SIG-M5 (cell line): ENCODE data around the gene SPATS2L.

Experiments used
- DNase-seq: peaks from one replicate; lab custom pipeline; 2025; lab: John Stamatoyannopoulos, UW

Gene SPATS2L

GRCh38 chr2:200376513-200377354 is 70.2 kb downstream of the SPATS2L start:
- DNase-seq: no peak

DNA sequence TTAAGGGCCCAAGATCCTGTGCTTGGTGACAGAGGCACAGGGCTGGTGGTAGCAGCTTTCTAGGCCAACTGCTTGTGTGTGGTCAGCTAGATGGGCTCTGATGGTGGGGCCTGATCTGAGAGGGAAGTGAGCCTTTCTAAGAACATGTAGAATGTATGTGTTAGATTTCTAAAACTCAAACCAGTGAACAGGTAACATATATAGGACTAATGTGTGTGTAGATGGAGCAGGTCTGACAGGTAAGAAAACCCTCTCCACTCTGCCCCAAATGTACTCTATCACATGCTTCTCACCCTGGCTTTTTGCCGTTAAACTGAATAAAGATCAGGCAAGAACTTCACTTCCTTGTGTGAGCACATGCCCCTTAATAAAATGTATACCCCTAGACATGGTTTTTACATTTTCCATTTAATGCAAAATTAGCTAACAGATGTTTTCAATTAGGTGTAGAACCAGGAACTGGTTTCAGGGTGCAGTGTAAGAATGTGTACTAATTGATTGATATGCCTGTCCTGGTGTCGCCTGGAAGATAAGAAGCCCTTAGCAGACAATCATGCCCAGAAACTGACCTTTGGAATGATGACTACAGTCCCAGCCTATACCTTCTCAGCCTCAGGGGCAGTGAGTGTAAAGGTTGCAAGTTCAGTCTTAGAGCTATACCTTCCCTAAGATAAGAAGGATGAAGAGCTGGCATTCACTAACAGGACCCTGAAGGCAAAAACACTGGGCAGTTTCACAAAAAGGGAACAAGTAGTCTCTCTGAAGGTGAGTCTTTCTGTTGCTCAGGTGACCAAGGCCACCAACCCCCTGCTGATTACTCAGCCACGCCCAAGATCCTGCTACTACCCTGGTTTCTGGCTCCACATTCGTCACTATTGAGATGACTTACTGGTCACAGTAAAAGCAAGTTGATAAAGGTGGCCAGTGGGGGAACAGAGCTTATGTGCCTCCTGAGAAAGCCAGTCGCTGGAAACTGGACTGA is 71.2 kb downstream of the SPATS2L start:
- DNase-seq: no peak

- DNase-seq: no peak
Observed at GRCh38 chr2:200378652-200379290, 72.3 kb downstream of the SPATS2L start.

DNA sequence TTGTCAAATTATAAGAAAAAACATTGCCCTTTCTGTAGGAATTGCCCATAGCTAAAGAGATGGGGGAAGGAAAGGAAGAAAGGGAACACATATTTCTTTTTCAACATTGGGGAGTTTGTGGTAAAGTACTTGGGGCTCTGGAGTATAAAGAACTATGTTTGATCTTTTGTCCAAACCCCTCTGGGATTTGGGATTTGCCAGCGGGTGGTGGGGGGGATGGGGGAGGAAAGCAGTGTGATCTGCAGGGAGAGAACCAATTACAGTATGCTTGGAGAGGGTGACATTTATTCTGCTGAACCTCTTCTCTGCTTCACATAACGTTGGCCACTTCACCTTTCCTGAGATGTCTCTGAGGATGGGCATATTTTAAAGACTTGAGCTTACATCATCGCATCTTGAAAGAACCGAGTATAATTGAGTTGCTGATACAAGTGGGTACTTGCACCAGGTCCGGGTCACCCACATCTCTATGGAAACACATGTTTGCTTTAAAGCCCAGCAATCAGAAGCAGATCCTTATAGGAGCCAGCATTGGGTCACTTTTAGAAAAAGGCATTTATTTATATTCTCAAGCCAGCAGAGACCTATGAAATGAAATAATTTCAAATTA is 73.1 kb downstream of the SPATS2L start:
- DNase-seq: no peak

- DNase-seq: no peak
Observed at GRCh38 chr2:200380091-200380561, 73.6 kb downstream of the SPATS2L start.

DNA sequence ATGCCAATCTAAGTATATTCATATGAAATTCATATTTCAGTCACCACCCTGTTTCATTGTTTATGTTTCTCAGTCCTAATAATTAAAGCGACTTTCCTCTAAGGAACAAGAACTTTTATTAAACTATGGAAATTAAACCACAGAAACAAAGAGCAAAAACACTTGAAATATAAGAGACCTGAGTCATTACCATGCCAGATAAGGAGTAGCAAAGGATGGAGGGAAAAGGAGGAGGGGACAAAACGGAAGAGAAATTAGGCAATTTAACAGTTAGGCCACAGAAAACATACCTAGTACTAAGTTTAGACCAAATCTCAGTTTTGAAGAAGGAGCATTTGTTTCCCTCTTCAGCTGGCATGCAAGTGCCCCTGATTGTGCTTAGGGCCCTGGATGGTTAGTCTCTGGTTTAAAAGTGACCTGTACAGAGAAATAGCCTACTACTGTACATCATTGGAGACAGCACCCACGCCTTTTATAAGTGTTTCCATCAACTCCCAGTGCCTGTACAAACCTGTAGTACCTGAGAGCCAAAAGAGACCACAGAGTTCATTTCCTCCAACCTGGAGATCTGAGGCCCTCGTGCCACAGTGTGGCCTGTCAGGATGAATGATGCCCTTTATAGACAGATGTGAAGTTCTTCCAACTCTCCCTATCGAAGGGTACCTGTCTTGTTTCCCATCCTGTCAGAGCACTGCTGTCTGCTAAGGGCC is 74.5 kb downstream of the SPATS2L start:
- no peak for DNase-seq

GRCh38 chr2:200382874-200383273 is 76.4 kb downstream of the SPATS2L start:
- no peak for DNase-seq

DNA sequence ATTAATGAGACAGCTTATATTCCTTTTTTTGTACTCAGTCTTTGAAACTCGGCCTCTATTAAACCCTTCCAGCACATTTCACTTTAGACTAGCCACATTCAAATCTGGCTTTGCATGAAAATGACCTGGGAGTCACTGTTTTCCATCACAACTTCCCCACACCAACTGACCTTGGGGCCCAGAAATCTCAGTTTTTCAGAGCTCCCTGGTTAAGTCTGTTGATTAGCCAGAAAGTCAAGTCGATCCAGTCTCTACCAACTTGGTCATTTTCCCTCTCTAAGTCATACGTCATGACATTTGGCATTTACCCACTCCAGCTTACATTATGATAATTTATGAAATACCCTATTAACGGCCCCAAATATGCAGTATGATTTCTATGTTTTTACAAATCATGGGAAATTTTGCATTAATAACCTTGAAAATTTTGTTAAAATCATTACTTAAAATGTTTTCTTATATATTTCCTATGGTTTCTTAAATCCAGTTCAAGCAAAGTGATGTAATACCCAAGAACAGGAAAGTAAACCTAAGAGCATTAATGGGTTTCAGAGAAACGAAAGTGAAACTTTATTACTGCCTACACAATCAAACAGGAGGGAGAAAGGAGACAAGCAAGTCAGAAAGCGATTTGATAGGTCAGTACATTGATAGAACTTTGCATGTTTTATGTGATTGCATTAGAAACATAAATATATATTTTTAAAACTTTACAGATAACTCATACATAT is 77.1 kb downstream of the SPATS2L start:
- DNase-seq: no peak

DNA sequence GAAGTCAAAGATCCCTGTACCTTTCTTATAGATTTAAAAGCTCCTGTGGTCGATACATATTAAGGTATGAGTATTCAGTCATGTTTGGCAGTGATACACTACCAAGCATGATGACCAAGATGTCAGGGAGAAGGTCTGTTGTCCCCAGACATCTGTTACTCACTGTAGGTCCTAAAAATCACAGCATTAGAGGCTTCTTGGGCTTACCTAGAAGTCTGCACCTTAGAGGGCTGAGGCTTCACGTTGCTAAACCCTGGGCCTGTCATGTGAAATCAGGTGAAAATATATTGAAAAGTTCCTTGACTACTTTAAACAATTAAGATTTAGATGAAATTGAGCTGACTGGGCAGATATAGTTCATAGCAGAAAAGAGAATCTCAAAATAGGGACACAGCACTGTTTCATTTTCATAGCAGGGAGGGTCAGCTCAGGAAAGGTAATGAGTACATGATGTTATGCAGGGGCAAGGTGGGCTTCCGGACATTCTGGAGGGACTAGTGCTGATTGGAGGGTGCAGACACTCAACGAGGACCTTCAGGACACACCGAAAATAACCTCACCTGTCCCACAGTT is 78.7 kb downstream of the SPATS2L start:
- no peak for DNase-seq

DNA sequence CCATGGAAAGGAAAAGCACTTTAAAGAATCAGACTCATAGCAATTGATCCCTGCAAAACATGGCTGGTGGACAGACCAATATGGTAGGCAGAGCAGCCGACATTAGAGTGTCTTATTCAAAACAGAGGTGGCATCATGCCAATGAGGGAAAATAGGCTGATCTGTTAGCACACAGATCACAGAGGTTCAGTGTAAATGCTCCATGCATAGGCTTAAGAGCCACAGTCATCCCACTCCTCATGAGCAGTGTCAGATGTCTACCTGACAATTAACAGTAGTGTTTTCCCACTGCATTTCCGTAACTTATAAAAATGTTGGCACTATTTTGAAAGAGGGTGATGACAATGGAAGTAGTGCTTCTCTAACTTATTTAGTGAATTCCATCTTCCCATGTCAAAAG is 86.7 kb downstream of the SPATS2L start:
- DNase-seq: no peak

DNA sequence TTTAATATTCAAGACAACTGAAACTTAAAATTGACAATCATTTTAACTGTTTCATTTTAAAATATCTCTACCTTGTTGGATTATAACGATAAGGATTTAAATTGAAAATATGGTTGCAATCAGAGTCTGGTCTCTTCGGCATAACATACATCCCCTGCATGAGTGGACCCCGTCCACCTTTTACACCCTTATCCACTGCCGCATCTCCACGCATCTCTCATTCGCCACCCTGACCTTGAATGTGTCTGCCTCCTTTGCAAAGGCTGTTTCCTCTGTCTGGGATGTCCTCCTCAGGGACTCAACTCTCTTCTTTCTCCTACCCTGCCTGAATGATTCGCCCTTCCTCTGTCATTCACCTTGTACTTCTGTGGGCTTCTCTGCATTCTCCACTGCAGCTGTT is 87.6 kb downstream of the SPATS2L start:
- no peak for DNase-seq

DNA sequence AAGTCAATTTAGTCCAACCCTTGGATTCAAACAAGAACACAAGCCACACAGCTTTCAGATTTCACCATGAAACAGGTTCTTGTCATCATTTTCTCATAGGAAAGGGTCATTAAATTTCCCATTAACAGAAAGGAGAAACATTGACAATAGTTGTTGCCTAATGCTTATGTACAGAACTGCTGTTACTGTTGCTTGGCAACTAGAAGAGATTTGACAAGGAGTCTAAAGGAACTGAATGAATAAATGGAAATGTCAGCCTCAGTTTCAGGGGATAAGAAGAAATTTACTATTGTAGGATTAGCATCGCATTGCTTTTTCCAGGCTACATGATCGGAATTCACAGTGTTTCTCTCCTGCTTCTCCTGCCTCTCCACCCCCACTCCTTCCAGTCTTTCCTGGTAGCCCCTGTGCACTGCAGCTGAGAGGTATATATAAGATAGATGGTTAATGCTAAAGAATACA is 90.3 kb downstream of the SPATS2L start:
- DNase-seq: no peak

- no peak for DNase-seq
Observed at GRCh38 chr2:200397785-200398184, 91.3 kb downstream of the SPATS2L start.

- DNase-seq: no peak
Observed at GRCh38 chr2:200399046-200399445, 92.6 kb downstream of the SPATS2L start.

DNA sequence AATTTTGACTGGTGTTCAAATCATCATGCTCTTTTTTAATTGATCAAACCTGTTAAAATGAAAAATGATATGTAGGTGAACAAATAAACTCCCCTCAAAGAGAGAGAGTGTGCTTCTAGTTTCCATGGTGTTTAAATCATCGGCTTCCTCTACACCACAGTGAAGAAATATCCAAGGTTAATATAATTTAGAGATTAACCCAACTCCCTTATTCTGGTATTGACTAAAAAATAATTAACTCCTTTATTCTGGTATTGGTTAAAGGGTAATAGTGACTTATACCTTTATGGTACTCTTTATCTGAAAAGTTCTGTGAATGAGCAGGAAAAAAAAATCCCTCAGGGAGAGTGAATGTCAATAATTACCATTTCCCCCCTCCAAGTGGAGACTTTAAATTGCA is 93.1 kb downstream of the SPATS2L start:
- no peak for DNase-seq

DNA sequence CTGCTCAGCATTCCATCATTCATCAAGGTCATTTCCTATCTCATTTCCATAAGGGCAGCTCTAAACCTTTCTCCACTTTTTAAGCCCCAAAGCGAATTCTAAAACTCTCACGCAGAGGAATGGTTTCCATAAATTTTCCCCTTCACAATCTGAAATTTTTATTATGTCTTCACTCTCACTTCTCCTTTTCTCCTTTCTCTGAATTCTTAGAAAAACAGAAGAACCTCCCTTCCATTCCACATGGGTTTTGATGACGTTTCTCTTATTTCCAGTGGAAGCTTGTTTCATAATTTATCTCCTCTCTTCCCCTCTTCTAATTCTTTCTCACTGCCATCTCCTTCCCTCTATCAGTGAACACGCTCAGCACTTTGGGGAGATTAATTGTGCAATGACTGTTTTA is 97.3 kb downstream of the SPATS2L start:
- peak; percentile 7 for DNase-seq

DNA sequence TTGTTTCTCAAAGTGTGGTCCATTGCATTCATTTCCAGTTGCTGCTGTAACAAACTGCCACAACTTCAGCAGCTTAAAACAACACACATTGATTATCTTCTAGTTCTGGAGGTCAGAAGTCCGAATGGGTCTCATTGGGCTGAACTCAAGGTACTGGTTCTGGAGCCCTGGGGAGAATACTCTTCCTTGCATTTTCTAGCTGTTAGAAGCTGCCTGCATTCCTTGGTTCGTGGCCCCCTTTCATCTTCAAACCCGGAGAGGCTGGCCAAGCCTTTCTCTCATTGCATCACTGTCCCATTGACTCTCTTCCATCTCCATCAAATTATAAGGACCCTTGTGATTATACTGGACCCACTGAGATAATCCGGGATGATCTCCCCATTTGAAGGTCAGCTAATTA is 98.1 kb downstream of the SPATS2L start:
- no peak for DNase-seq

DNA sequence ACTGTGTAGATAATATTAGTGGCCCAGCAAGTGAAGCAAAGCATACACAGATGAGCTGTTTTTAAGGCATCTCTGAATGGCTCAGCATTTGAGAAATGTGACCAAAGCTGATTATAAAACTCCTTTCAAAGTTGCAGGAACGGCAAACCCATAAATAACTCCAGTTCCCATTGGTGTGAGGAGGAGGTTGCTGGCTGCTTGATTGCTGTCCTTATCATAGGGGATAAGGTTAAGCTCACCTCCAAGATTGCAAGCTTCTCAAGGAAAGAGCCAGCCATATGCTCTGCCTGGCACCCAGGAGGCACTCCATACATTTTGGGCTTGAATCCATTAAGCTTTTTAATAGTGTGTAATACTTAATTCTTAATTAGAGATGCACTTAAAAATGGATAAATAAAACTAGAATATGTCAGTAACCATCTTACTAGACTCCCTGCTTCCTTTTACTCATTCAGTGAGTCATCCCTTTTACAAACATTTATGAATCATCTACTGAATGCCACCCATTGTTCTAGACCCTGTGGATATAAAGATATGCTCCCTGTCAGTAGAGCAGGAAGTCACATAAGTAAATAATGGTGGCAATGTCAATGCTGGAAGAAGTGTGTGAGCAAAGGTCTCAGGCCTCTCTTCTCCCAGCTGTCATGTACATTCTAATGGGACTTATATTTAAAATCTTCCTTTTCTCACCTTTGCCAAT is 99.3 kb downstream of the SPATS2L start:
- DNase-seq: no peak

GRCh38 chr2:200406379-200406778 is 99.9 kb downstream of the SPATS2L start:
- DNase-seq: no peak
